Measurements from ENCODE around the gene COQ7. TPM values are rescaled to one million over a fixed set of nuclear protein-coding genes. Genes with fewer than 3 reads are reported as not detected.
A peak's percentile ranks its signal among the peaks of the same experiment; 100 is the strongest.

COQ7 gene
- total RNA-seq, 1 experiment from 2014 or later = 26.6 TPM

GRCh38 chr16:19113577-19114358 is 46.4 kb downstream of the COQ7 start, which contains the start of gene ITPRIPL2:
Gene ITPRIPL2, plus strand, starts transcription at chr16:19113964. Its CDS starts 498 bp downstream, at chr16:19114462.
- peak within 1 kb of the TSS; percentile 59 to 74 for H3K4me3 ChIP-seq (replicated peaks in 1 of 2; ENCODE audit: low read depth in 1 of 2, low read length in 2 of 2)
- H3K9me3 ChIP-seq (ENCODE audit: control insufficient read depth in 1 of 2, insufficient read depth in 1 of 2, low read depth in 1 of 2, low read length in 2 of 2) = no peaks in the 10 kb centered on the region
- H3K36me3 ChIP-seq (ENCODE audit: control insufficient read depth in 1 of 2, insufficient read depth in 2 of 2, low read length in 2 of 2) = peaks cover 4 to 13% of the 10 kb centered on the region in 2 experiments; a peak in 3 of 4 replicates
- H3K27me3 ChIP-seq (ENCODE audit: insufficient read depth, low read length) = no peaks in the 10 kb centered on the region
- ChIA-PET RAD21 (ENCODE audit: low non-redundant PET in 1 of 2, low total read pairs in 2 of 2, uncharacterized antibody in 2 of 2, unreplicated experiment in 2 of 2) (no interaction called here), POLR2A (interaction anchor here (1.1 to 2.9 kb wide), 4 partner anchors 9 to 28 kb away, joined by 3 to 17 read pairs (median 8); no protein-coding TSS in a partner anchor), CTCF (interaction anchor here (0.6 to 2.5 kb wide), 6 partner anchors 10 to 250 kb away, joined by 3 to 9 read pairs (median 5); no protein-coding TSS in a partner anchor)
- peak; percentile 79 for DNase-seq (ENCODE audit: low read depth, low spot score)
- H4K20me1 ChIP-seq (ENCODE audit: insufficient read depth) = no peaks in the 10 kb centered on the region
- peaks cover 60% of the 10 kb centered on the region for H3K79me2 ChIP-seq (ENCODE audit: insufficient read depth, low read length)
- no peaks in the 10 kb centered on the region for H3K9me2 ChIP-seq (ENCODE audit: insufficient read depth)
- H2AFZ ChIP-seq (ENCODE audit: low read depth, low read length, poor library complexity, severe bottlenecking) = no peak within 1 kb of the TSS
- peak within 1 kb of the TSS; percentile 99 for H3K4me2 ChIP-seq (ENCODE audit: low read length)
- H3K9ac ChIP-seq (ENCODE audit: low read length) = peak within 1 kb of the TSS; percentile 93
- BruUV-seq (replicated peaks) = no TSS peak
- peak within 1 kb of the TSS; percentile 99 for H3K27ac ChIP-seq (ENCODE audit: low read depth, low read length)
- peak; percentile 79 for ATAC-seq
- intact Hi-C loops (cut with micrococcal nuclease) = loop anchor here (2.0 kb wide), 1 partner anchor 19 kb away; no protein-coding TSS in a partner anchor
- H3K4me1 ChIP-seq (ENCODE audit: control insufficient read depth in 1 of 2, insufficient read depth in 2 of 2, low read length in 2 of 2) = peaks cover 51 to 82% of the 10 kb centered on the region in 2 experiments
- TF ChIP-seq ELF1 (IDR thresholded peaks at IDR 0.05; ENCODE audit: borderline replicate concordance, low read depth) (no peak), POLR2A (IDR thresholded peaks at IDR 0.05; ENCODE audit: borderline replicate concordance, extremely low read depth, insufficient read depth, insufficient read length) (peak; percentile 55), SP1 (IDR thresholded peaks at IDR 0.05; ENCODE audit: low read depth) (peak; percentile 66), FOSL1 (IDR thresholded peaks at IDR 0.05; ENCODE audit: low read depth) (0 out of 2 replicates have a peak, but pooled peaks have one; percentile 11), EZH2 (IDR thresholded peaks at IDR 0.05) (no peak), EZH2phosphoT487 (IDR thresholded peaks at IDR 0.05; ENCODE audit: borderline replicate concordance) (no peak), EGR1 (IDR thresholded peaks at IDR 0.05; ENCODE audit: low read depth) (peak; percentile 39; the same call in 1 of the 2 replicates), SRF (IDR thresholded peaks at IDR 0.05; ENCODE audit: low read depth) (no peak), TCF7L2 (IDR thresholded peaks at IDR 0.05; ENCODE audit: borderline replicate concordance, extremely low read depth, insufficient read depth, insufficient read length) (peak; percentile 58), ZNF274 (IDR thresholded peaks at IDR 0.05; ENCODE audit: low read depth, low read length) (no peak), ATF3 (IDR thresholded peaks at IDR 0.05) (no peak), MAX (IDR thresholded peaks at IDR 0.05) (peak; percentile 93), JUND (IDR thresholded peaks at IDR 0.05) (peak; percentile 42), CEBPB (IDR thresholded peaks at IDR 0.05; ENCODE audit: low read depth) (no peak), REST (IDR thresholded peaks at IDR 0.05; ENCODE audit: low read depth) (no peak), CBX3 (IDR thresholded peaks at IDR 0.05; ENCODE audit: low read depth) (peak; percentile 91; the same call in 1 of the 2 replicates)
- TF ChIP-seq, protein P1, sequence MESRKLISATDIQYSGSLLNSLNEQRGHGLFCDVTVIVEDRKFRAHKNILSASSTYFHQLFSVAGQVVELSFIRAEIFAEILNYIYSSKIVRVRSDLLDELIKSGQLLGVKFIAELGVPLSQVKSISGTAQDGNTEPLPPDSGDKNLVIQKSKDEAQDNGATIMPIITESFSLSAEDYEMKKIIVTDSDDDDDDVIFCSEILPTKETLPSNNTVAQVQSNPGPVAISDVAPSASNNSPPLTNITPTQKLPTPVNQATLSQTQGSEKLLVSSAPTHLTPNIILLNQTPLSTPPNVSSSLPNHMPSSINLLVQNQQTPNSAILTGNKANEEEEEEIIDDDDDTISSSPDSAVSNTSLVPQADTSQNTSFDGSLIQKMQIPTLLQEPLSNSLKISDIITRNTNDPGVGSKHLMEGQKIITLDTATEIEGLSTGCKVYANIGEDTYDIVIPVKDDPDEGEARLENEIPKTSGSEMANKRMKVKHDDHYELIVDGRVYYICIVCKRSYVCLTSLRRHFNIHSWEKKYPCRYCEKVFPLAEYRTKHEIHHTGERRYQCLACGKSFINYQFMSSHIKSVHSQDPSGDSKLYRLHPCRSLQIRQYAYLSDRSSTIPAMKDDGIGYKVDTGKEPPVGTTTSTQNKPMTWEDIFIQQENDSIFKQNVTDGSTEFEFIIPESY (IDR thresholded peaks at IDR 0.05; ENCODE audit: extremely low read depth, insufficient replicate concordance, low read length) = no peak
- TF ChIP-seq, protein P2, sequence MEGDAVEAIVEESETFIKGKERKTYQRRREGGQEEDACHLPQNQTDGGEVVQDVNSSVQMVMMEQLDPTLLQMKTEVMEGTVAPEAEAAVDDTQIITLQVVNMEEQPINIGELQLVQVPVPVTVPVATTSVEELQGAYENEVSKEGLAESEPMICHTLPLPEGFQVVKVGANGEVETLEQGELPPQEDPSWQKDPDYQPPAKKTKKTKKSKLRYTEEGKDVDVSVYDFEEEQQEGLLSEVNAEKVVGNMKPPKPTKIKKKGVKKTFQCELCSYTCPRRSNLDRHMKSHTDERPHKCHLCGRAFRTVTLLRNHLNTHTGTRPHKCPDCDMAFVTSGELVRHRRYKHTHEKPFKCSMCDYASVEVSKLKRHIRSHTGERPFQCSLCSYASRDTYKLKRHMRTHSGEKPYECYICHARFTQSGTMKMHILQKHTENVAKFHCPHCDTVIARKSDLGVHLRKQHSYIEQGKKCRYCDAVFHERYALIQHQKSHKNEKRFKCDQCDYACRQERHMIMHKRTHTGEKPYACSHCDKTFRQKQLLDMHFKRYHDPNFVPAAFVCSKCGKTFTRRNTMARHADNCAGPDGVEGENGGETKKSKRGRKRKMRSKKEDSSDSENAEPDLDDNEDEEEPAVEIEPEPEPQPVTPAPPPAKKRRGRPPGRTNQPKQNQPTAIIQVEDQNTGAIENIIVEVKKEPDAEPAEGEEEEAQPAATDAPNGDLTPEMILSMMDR (IDR thresholded peaks at IDR 0.05 in 2 of 3, conservative IDR thresholded peaks at IDR 0.05 in 1 of 3; ENCODE audit: borderline replicate concordance in 1 of 3, insufficient read depth in 1 of 3, low read depth in 2 of 3, low read length in 2 of 3) = no peak
